Cardiac fibroblast (primary cell): ENCODE data around the gene HBZ.
"Not testable (repeated sequence)": the region's sequence is repeated elsewhere in the genome, so short reads cannot be mapped to it uniquely, and the experiment has no call there.

ENCODE experiments used
- DNase-seq, 2 donors: peaks; one replicate each; pipeline versions ENCODE4 v3.0.0 to v3.0.0-alpha.2; 2010; ENCODE audit warnings: low read depth in 2 of 2
- H3K4me3 ChIP-seq, 2 donors: replicated peaks in 1 of 2; 1 replicate in 1 of 2; 2 replicates in 1 of 2; pipeline ENCODE4 v1.5.1; 2011; ENCODE audit warnings: low read depth in 2 of 2, low read length in 2 of 2, mild to moderate bottlenecking in 2 of 2, moderate library complexity in 1 of 2
- CTCF ChIP-seq: IDR thresholded peaks from one replicate; pipeline ENCODE4 v1.5.1; 2011; ENCODE audit warnings: low read depth, mild to moderate bottlenecking, low read length, inconsistent platforms

Gene HBZ

GRCh38 chr16:146646-147045, 5.8 kb upstream of the HBZ start:
- no peak for DNase-seq
- no peak for TF ChIP-seq CTCF
- no peak overlapping the region for H3K4me3 ChIP-seq

GRCh38 chr16:149024-149660, 3.3 kb upstream of the HBZ start:
- TF ChIP-seq CTCF, result no peak
- peak in 1 of 2 donors; percentile 38 for DNase-seq
- H3K4me3 ChIP-seq, result no peak overlapping the region

GRCh38 chr16:153129-153521, 681 bp downstream of the HBZ start:
- DNase-seq, result not testable (repeated sequence)

GRCh38 chr16:153550-154216, 1.2 kb downstream of the HBZ start:
- not testable (repeated sequence) for DNase-seq, H3K4me3 ChIP-seq

More at GRCh38 chr16:153129-153521, 681 bp downstream of the HBZ start:
- not testable (repeated sequence) for H3K4me3 ChIP-seq

GRCh38 chr16:154217-155030, 2.0 kb downstream of the HBZ start:
- no peak for TF ChIP-seq CTCF
- H3K4me3 ChIP-seq, result peak overlapping the region; percentile 44 to 52
- DNase-seq, result no peak

GRCh38 chr16:155031-155398, 2.6 kb downstream of the HBZ start:
- DNase-seq, result no peak
- no peak overlapping the region for H3K4me3 ChIP-seq
- no peak for TF ChIP-seq CTCF

GRCh38 chr16:159136-159849, 6.8 kb downstream of the HBZ start:
- no peak for TF ChIP-seq CTCF
- DNase-seq, result no peak
- no peak overlapping the region for H3K4me3 ChIP-seq

- not testable (repeated sequence) for H3K4me3 ChIP-seq, DNase-seq
These were observed 7.8 kb downstream of the HBZ start for GRCh38 chr16:160242-160641.
